Colonic mucosa (tissue), 4 donors: Measurements from ENCODE around the gene TSC22D1. TPM values are rescaled to one million over a fixed set of nuclear protein-coding genes. Genes with fewer than 3 reads are reported as not detected.

Source experiments
- DNase-seq: peaks from one replicate; pipeline ENCODE4 v3.0.0-alpha.2; 2020
- H3K27ac ChIP-seq: fragments of 200-600 bp; one replicate; pipeline ENCODE4 v1.8.0; 2021
- H3K27me3 ChIP-seq: fragments of 200-600 bp; one replicate; pipeline ENCODE4 v1.8.0; 2021
- H3K36me3 ChIP-seq: fragments of 200-600 bp; one replicate; pipeline ENCODE4 v1.8.0; 2021
- H3K4me1 ChIP-seq: fragments of 200-600 bp; one replicate; pipeline ENCODE4 v1.8.0; 2021; ENCODE audit warnings: mild to moderate bottlenecking
- H3K4me3 ChIP-seq: fragments of 200-600 bp; one replicate; pipeline ENCODE4 v1.8.0; 2021
- H3K9ac ChIP-seq, 2 donors: one replicate each; pipeline ENCODE4 v1.7.0; 2013; ENCODE audit warnings: control low read depth in 2 of 2, low read depth in 2 of 2, low read length in 2 of 2
- H3K9me3 ChIP-seq: fragments of 200-600 bp; one replicate; pipeline ENCODE4 v1.8.0; 2021
- CTCF ChIP-seq: fragments of 200-600 bp; IDR thresholded peaks from one replicate; pipeline ENCODE4 v1.8.0; 2022; ENCODE audit warnings: antibody characterized with exemption, mild to moderate bottlenecking
- intact Hi-C: fragments of 100-400 bp; cut with DNase I; formaldehyde crosslinking; loops from one replicate; pipeline ENCODE4 v1.14.1; 2022
- total RNA-seq, 2 donors: library from RNA; stranded (reverse); fragmentation: NEBNext Ultra II Directional in 1 of 2; extraction: Animal tissue kit (Norgen Biotek cat#: 25700) in 1 of 2; gene quantifications; one replicate each; pipeline ENCODE4 v1.2.1, GENCODE V29; 2021
- donor health status: healthy.
- donor health status: DM: no; HTN: no; CAD: no.
- donor health status: DM: no; HTN: no; CAD: no.

The TSC22D1 gene
- total RNA-seq, 2 donors from 2014 or later = 137 to 231 TPM

DNA sequence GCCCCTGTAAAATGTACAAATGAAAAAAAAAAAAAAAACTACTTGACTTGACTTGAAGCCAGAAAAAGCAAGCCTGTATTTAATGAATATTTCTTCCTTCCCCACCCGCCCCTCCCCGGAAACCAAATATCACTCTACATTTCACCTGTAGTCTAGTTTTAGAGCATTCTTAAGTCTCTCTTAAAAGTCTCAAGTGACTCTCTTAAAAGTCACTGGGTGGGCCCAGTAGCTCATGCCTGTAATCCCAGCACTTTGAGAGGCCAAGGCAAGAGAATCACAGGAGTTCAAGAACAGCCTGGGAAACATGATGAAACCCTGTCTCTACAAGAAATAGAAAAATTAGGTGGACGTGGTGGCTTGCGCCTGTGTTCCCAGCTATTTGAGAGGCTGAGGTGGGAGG, 72.0 kb downstream of the TSC22D1 start:
- DNase-seq = no peak
- TF ChIP-seq CTCF = no peak
- Histone ChIP-seq H3K27ac (no peak overlapping the region), H3K27me3 (no peaks in the 10 kb centered on the region), H3K4me3 (no peak overlapping the region), H3K4me1 (no peaks in the 10 kb centered on the region), H3K9me3 (no peaks in the 10 kb centered on the region), H3K9ac (no peak overlapping the region), H3K36me3 (no peaks in the 10 kb centered on the region)
- intact Hi-C loops = no loop called here

DNA sequence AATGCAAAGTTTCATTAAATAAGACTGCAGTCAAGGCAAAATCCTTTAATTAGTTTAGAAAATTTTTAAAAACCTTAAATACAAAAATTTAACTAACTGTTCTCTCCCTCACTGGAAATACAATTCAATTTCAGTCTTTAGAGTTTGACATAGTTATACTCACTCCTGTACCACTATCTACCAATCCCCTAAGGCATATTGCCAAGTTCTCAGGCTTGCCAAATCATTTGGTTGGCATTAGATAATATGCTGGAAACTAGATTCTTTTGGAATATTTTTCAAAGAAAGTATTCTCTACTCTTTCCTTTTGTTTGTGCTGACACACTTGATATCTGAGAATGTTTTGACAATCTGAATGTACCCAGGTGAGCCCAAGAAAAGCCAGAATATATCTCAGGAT, 77.2 kb downstream of the TSC22D1 start:
- no peaks in the 10 kb centered on the region for H3K36me3 ChIP-seq
- intact Hi-C loops = no loop called here
- TF ChIP-seq CTCF = no peak
- no peaks in the 10 kb centered on the region for H3K4me1 ChIP-seq
- no peak for DNase-seq
- no peak overlapping the region for H3K4me3 ChIP-seq
- H3K9ac ChIP-seq = no peak overlapping the region
- H3K27me3 ChIP-seq = no peaks in the 10 kb centered on the region
- no peaks in the 10 kb centered on the region for H3K9me3 ChIP-seq
- H3K27ac ChIP-seq = no peak overlapping the region

- H3K9me3 ChIP-seq = no peaks in the 10 kb centered on the region
- H3K4me1 ChIP-seq = no peaks in the 10 kb centered on the region
- H3K9ac ChIP-seq = no peak overlapping the region
- no peak overlapping the region for H3K27ac ChIP-seq
- no peak for TF ChIP-seq CTCF
- no peak for DNase-seq
- H3K27me3 ChIP-seq = no peaks in the 10 kb centered on the region
- no peak overlapping the region for H3K4me3 ChIP-seq
- no peaks in the 10 kb centered on the region for H3K36me3 ChIP-seq
- intact Hi-C loops = no loop called here
These were observed 77.6 kb downstream of the TSC22D1 start for GRCh38 chr13:44498502-44498901.

- no peak overlapping the region for H3K27ac ChIP-seq
- no peak for TF ChIP-seq CTCF
- H3K9ac ChIP-seq = no peak overlapping the region
- intact Hi-C loops = no loop called here
- DNase-seq = no peak
- H3K4me3 ChIP-seq = no peak overlapping the region
- H3K36me3 ChIP-seq = no peaks in the 10 kb centered on the region
- no peaks in the 10 kb centered on the region for H3K27me3 ChIP-seq
- no peaks in the 10 kb centered on the region for H3K4me1 ChIP-seq
- H3K9me3 ChIP-seq = no peaks in the 10 kb centered on the region
These were observed 78.3 kb downstream of the TSC22D1 start for GRCh38 chr13:44497801-44498200.

- Histone ChIP-seq H3K4me1 (no peaks in the 10 kb centered on the region), H3K27ac (no peak overlapping the region), H3K9ac (no peak overlapping the region), H3K27me3 (no peaks in the 10 kb centered on the region), H3K36me3 (no peaks in the 10 kb centered on the region), H3K9me3 (no peaks in the 10 kb centered on the region), H3K4me3 (no peak overlapping the region)
- no peak for TF ChIP-seq CTCF
- intact Hi-C loops = no loop called here
- DNase-seq = no peak
These were observed 82.8 kb downstream of the TSC22D1 start for GRCh38 chr13:44493213-44493812.
